GM19099 (cell line): Measurements from ENCODE around the gene ZMAT5.

Experiments used
- POLR2A ChIP-seq: IDR thresholded peaks from 3 replicates; pipeline ENCODE4 v1.6.1; 2011; ENCODE audit warnings: low read depth; ENCODE audit not compliant: insufficient read length; ENCODE audit errors: extremely low read depth

Gene ZMAT5

GRCh38 chr22:29769723-29770321 lies 3.0 kb upstream of the ZMAT5 start:
- no peak for TF ChIP-seq POLR2A

DNA sequence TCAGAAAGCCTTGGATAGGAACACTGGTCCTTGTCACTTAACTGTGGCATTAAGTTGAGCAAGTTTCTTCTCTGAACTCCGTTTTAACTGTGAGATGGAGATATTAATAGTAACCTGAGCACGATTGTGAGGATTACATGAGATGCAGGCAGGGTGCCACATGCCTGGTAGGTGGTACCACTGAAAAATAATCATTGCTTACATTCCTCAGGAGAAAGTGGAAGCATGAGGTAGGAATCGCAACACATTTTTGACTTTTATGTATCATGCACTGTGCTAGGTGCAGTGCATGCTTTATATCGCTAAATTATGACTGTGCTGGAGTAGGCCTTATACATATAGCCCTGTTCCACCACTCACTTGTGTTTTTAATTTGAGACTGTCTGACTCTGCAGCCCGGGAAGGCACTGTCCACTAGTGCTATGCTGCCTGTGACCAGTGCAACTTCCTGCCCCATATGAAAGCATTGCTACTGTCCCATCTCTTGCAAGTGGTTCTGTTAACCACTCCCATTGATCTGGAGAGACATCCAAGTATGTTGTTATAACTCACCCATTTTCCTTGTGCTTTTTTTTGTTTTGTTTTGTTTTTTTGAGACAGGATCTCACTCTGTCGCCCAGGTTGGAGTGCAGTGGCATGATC lies 1.4 kb upstream of the ZMAT5 start:
- TF ChIP-seq POLR2A = no peak

- TF ChIP-seq POLR2A = peak; percentile 86
Measured at GRCh38 chr22:29767171-29768051, 604 bp upstream of the ZMAT5 start, which contains the start of gene UQCR10. Gene UQCR10 (plus strand): TSS chr22:29767369. CDS start chr22:29767399, 30 bp downstream.

DNA sequence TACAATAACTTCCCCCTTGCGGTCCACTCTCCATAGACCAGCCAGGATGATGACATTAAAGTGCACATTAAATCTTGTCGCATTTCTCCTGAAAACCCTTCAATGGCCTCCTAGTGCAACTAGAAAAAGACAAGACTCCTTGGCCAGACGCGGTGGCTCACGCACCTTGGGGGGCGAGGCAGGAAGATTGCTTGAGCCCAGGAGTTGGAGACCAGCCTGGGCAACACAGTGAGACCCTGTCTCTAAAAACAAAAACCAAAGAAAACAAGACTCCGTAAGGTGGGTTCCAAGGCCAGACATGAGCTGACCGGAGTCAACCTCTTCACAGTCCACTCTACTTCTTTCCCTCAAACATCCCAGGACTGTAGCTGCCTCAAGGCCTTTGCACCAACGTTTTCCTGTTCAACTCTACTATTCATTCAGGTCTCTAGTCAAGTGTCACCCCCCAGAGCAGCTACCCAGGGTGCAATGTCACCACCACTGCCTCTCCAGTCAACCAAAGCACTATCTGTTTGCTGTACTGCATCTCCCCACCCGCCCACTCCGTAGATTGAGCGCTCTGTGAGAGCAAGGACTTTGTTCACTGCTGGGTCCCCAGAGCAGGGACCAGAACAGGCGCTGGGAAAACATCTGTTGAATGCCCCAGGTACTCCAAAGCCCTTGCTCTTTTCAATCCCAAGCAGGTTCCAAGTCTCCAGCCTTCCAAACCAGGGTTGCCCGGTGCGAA lies 739 bp downstream of the ZMAT5 start:
- TF ChIP-seq POLR2A = no peak

GRCh38 chr22:29762263-29762662 lies 4.5 kb downstream of the ZMAT5 start:
- no peak for TF ChIP-seq POLR2A

DNA sequence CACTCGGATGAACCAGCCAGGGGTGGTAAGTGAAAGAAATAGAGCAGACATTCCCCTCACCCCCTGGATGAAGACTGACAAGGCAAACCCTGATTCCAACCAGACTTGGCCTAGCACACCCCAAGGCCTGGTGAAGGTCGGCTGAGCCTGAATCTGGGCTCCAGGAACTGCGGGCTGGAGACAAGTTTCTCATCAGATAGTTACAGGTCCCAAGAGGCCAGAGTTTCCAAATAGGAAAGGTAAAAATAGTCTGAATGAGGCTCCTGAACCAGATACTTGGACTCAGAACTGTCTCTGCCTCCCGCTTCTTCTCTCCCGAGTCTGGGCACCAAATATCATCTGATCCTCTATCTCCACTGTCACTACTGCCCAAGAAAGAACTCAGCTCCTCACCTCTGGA lies 7.8 kb downstream of the ZMAT5 start:
- TF ChIP-seq POLR2A = no peak

DNA sequence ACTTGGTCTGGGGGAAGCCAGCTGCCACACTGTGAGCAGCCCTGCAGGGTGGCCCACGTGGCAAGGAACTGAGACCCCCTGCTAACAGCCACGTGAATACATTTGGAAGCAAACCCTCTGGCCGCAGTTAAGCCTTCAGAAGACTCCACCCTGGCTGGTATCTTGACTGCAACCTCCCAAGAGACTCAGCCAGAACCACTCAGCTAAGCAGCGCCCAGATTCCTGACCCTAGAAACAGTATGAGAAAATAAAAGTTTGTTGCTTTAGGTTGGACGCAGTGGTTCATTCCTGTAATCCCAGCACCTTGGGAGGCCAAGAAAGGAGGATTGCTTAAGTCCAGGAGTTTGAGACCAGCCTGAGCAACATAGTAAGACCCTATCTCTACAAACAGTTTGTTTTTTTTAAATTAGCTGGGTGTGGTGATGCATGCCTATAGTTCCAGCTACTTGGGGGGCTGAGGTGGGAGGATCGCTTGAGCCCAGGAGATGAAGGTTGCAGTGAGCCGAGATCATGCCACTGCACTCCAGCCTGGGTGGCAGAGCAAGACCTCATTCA lies 8.7 kb downstream of the ZMAT5 start:
- TF ChIP-seq POLR2A = no peak

GRCh38 chr22:29757096-29757495 lies 9.7 kb downstream of the ZMAT5 start:
- no peak for TF ChIP-seq POLR2A

DNA sequence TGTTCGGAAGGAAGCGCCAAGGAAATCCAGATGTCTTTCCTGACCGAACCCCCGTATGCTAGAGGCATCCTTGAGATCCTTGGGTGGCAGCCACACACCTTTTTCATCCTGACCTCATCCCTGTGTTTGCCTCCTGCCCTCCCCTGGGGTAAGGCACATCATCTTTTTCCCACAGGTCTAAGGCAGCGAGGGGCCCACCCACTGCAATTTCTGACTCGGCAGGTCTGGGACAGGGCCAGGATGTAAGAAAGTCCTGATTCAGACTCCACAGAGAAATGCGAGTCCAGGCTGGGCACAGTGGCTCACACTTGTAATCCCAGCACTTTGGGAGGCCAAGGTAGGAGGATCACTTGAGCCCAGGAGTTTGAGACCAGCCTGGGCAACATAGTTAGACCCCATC lies 10.5 kb downstream of the ZMAT5 start:
- TF ChIP-seq POLR2A = no peak

- TF ChIP-seq POLR2A = no peak
Measured at GRCh38 chr22:29755889-29756288, 10.9 kb downstream of the ZMAT5 start.

GRCh38 chr22:29753808-29754657 lies 12.8 kb downstream of the ZMAT5 start:
- TF ChIP-seq POLR2A = no peak

GRCh38 chr22:29751669-29752068 lies 15.1 kb downstream of the ZMAT5 start:
- no peak for TF ChIP-seq POLR2A

GRCh38 chr22:29750559-29751538 lies 16.0 kb downstream of the ZMAT5 start:
- no peak for TF ChIP-seq POLR2A
